Smooth muscle cell (in vitro differentiated cells): ENCODE measurements around the gene NELFB. TPM values are rescaled to one million over a fixed set of nuclear protein-coding genes. Genes with fewer than 3 reads are reported as not detected.

Experiments
- DNase-seq: peaks from one replicate; lab custom pipeline; 2025; ENCODE audit not compliant: unreplicated experiment; lab: John Stamatoyannopoulos, UW
- H2AFZ ChIP-seq: fragments of 200-600 bp; sonication (generic); 2 replicates; pipeline ENCODE4 v1.6.0; 2016; ENCODE audit warnings: antibody characterized with exemption, low read depth, mild to moderate bottlenecking
- H3F3A ChIP-seq: fragments of 200-600 bp; sonication (generic); 2 replicates; pipeline ENCODE4 v1.6.0; 2017; ENCODE audit warnings: antibody characterized with exemption, low read depth
- H3K27ac ChIP-seq: fragments of 200-600 bp; sonication (generic); 2 replicates; pipeline ENCODE4 v1.5.1; 2016; ENCODE audit warnings: low read depth, mild to moderate bottlenecking
- H3K27me3 ChIP-seq: fragments of 200-600 bp; sonication (generic); 2 replicates; pipeline ENCODE4 v1.6.1; 2016; ENCODE audit warnings: low read depth, mild to moderate bottlenecking
- H3K36me3 ChIP-seq: fragments of 200-600 bp; sonication (generic); 2 replicates; pipeline ENCODE4 v1.5.1; 2016; ENCODE audit warnings: low read depth
- H3K4me1 ChIP-seq: fragments of 200-600 bp; sonication (generic); 2 replicates; pipeline ENCODE4 v1.5.1; 2016; ENCODE audit warnings: low read depth
- H3K4me2 ChIP-seq: fragments of 200-600 bp; sonication (generic); 2 replicates; pipeline ENCODE4 v1.6.0; 2016; ENCODE audit warnings: mild to moderate bottlenecking
- H3K4me3 ChIP-seq: fragments of 200-600 bp; sonication (generic); 2 replicates; pipeline ENCODE4 v1.5.1; 2016; ENCODE audit warnings: mild to moderate bottlenecking
- H3K79me2 ChIP-seq: fragments of 200-600 bp; sonication (generic); 2 replicates; pipeline ENCODE4 v1.6.0; 2016; ENCODE audit warnings: low read depth, mild to moderate bottlenecking
- H3K9ac ChIP-seq: fragments of 200-600 bp; sonication (generic); 2 replicates; pipeline ENCODE4 v1.6.0; 2016; ENCODE audit warnings: low read depth
- H3K9me3 ChIP-seq: fragments of 200-600 bp; sonication (generic); replicated peaks from 2 replicates; pipeline ENCODE4 v1.5.1; 2016; ENCODE audit warnings: low read depth
- H4K20me1 ChIP-seq: fragments of 200-600 bp; sonication (generic); 2 replicates; pipeline ENCODE4 v1.6.0; 2016; ENCODE audit warnings: low read depth
- CTCF ChIP-seq: fragments of 200-600 bp; sonication (generic); IDR thresholded peaks from 2 replicates; pipeline ENCODE4 v1.5.1; 2017; ENCODE audit warnings: borderline replicate concordance, mild to moderate bottlenecking, antibody characterized with exemption; ENCODE audit not compliant: insufficient read depth, poor library complexity, severe bottlenecking
- WGBS: methylation state at CpG from one replicate; pipeline ENCODE4 v1.1.7; 2016; ENCODE audit warnings: low lambda C conversion rate; 5-methylcytosine and 5-hydroxymethylcytosine counted together
- polyA plus RNA-seq: library from polyadenylated mRNA; unstranded; fragments of >200 nt; fragmentation: Nextera tagmentation; extraction: Ambion mirVana; gene quantifications from 2 replicates; pipeline ENCODE4 v1.2.1, GENCODE V29; 2016
- total RNA-seq: library from RNA; depleted of rRNA; stranded (reverse); fragments of >200 nt; gene quantifications from 2 replicates; pipeline ENCODE4 v1.2.3, GENCODE V29; 2014

Gene NELFB
- total and polyA plus RNA-seq, 2 experiments from 2014 or later = 23.3 to 60.9 TPM

- no peaks in the 10 kb centered on the region for H3K27me3 ChIP-seq
- H3K4me3 ChIP-seq = no peak overlapping the region
- H3K4me1 ChIP-seq = peaks cover 26% of the 10 kb centered on the region
- WGBS = 91% methylated on average over 18 of the region's 24 CpGs
- no peak overlapping the region for H2AFZ ChIP-seq
- no peak overlapping the region for H3K9ac ChIP-seq
- no peaks in the 10 kb centered on the region for H3F3A ChIP-seq
- no peak for DNase-seq
- TF ChIP-seq CTCF = no peak
- H3K9me3 ChIP-seq = no peaks in the 10 kb centered on the region
- no peaks in the 10 kb centered on the region for H4K20me1 ChIP-seq
- H3K27ac ChIP-seq = no peak overlapping the region
- no peaks in the 10 kb centered on the region for H3K36me3 ChIP-seq
- H3K4me2 ChIP-seq = no peak overlapping the region
- no peaks in the 10 kb centered on the region for H3K79me2 ChIP-seq
Observed at GRCh38 chr9:137317718-137318511, 62.8 kb downstream of the NELFB start.

- no peaks in the 10 kb centered on the region for H3K36me3 ChIP-seq
- H3K27me3 ChIP-seq = no peaks in the 10 kb centered on the region
- H3K79me2 ChIP-seq = no peaks in the 10 kb centered on the region
- no peak for DNase-seq
- H4K20me1 ChIP-seq = no peaks in the 10 kb centered on the region
- H3K9ac ChIP-seq = no peak overlapping the region
- no peak overlapping the region for H3K4me2 ChIP-seq
- H3K4me1 ChIP-seq = peaks cover 26% of the 10 kb centered on the region
- H3K4me3 ChIP-seq = no peak overlapping the region
- H3K27ac ChIP-seq = no peak overlapping the region
- no peaks in the 10 kb centered on the region for H3K9me3 ChIP-seq
- TF ChIP-seq CTCF = no peak
- H3F3A ChIP-seq = no peaks in the 10 kb centered on the region
- 95% methylated on average over 18 of the region's 18 CpGs for WGBS
- no peak overlapping the region for H2AFZ ChIP-seq
Observed at GRCh38 chr9:137318602-137319001, 63.5 kb downstream of the NELFB start.

- Histone ChIP-seq H3K9ac (no peak overlapping the region), H4K20me1 (no peaks in the 10 kb centered on the region), H2AFZ (no peak overlapping the region), H3K4me1 (peaks cover 21% of the 10 kb centered on the region), H3K27me3 (no peaks in the 10 kb centered on the region), H3K9me3 (no peaks in the 10 kb centered on the region), H3K36me3 (no peaks in the 10 kb centered on the region), H3K4me2 (no peak overlapping the region), H3K79me2 (no peaks in the 10 kb centered on the region), H3F3A (no peaks in the 10 kb centered on the region), H3K4me3 (no peak overlapping the region), H3K27ac (no peak overlapping the region)
- TF ChIP-seq CTCF = no peak
- WGBS = 86% methylated on average over 26 of the region's 26 CpGs
- DNase-seq = no peak
Observed at GRCh38 chr9:137319011-137319738, 64.0 kb downstream of the NELFB start.
